ENCODE results near the gene CACNB4.

Gene CACNB4

GRCh38 chr2:151869291-151869690 is 229.6 kb downstream of the CACNB4 start:
- no peak for DNase-seq (ENCODE audit: low read depth)
- no peak overlapping the region for H3K4me3 ChIP-seq (ENCODE audit: low read depth, low read length)
- TF ChIP-seq MYC (IDR thresholded peaks at IDR 0.05; ENCODE audit: low read depth, low read length) (no peak), POLR2A (IDR thresholded peaks at IDR 0.05; ENCODE audit: extremely low read depth, insufficient read length) (no peak), MAX (IDR thresholded peaks at IDR 0.05; ENCODE audit: low read depth, low read length) (no peak), CTCF (IDR thresholded peaks at IDR 0.05; ENCODE audit: low read depth, low read length) (no peak)

- TF ChIP-seq MYC (IDR thresholded peaks at IDR 0.05; ENCODE audit: low read depth, low read length) (no peak), POLR2A (IDR thresholded peaks at IDR 0.05; ENCODE audit: extremely low read depth, insufficient read length) (no peak), CTCF (IDR thresholded peaks at IDR 0.05; ENCODE audit: low read depth, low read length) (no peak), MAX (IDR thresholded peaks at IDR 0.05; ENCODE audit: low read depth, low read length) (no peak)
- H3K4me3 ChIP-seq (ENCODE audit: low read depth, low read length) = no peak overlapping the region
- DNase-seq (ENCODE audit: low read depth) = no peak
Observed at GRCh38 chr2:151862700-151863099, 236.1 kb downstream of the CACNB4 start.

GRCh38 chr2:151861174-151861573 is 237.7 kb downstream of the CACNB4 start:
- no peak for DNase-seq (ENCODE audit: low read depth)
- no peak for TF ChIP-seq MAX (IDR thresholded peaks at IDR 0.05; ENCODE audit: low read depth, low read length)
- TF ChIP-seq MYC (IDR thresholded peaks at IDR 0.05; ENCODE audit: low read depth, low read length) = no peak
- TF ChIP-seq CTCF (IDR thresholded peaks at IDR 0.05; ENCODE audit: low read depth, low read length) = no peak
- TF ChIP-seq POLR2A (IDR thresholded peaks at IDR 0.05; ENCODE audit: extremely low read depth, insufficient read length) = no peak

GRCh38 chr2:151860613-151861146 is 238.2 kb downstream of the CACNB4 start:
- H3K4me3 ChIP-seq (ENCODE audit: low read depth, low read length) = no peak overlapping the region
- TF ChIP-seq CTCF (IDR thresholded peaks at IDR 0.05; ENCODE audit: low read depth, low read length) (no peak), MYC (IDR thresholded peaks at IDR 0.05; ENCODE audit: low read depth, low read length) (no peak), POLR2A (IDR thresholded peaks at IDR 0.05; ENCODE audit: extremely low read depth, insufficient read length) (no peak)
- no peak for DNase-seq (ENCODE audit: low read depth)

More at GRCh38 chr2:151861174-151861573, 237.7 kb downstream of the CACNB4 start:
- H3K4me3 ChIP-seq (ENCODE audit: low read depth, low read length) = no peak overlapping the region

GRCh38 chr2:151860210-151860609 is 238.6 kb downstream of the CACNB4 start:
- DNase-seq (ENCODE audit: low read depth) = no peak
- no peak overlapping the region for H3K4me3 ChIP-seq (ENCODE audit: low read depth, low read length)
- TF ChIP-seq CTCF (IDR thresholded peaks at IDR 0.05; ENCODE audit: low read depth, low read length) = no peak
- no peak for TF ChIP-seq MAX (IDR thresholded peaks at IDR 0.05; ENCODE audit: low read depth, low read length)
- no peak for TF ChIP-seq POLR2A (IDR thresholded peaks at IDR 0.05; ENCODE audit: extremely low read depth, insufficient read length)
- TF ChIP-seq MYC (IDR thresholded peaks at IDR 0.05; ENCODE audit: low read depth, low read length) = no peak

- no peak overlapping the region for H3K4me3 ChIP-seq (ENCODE audit: low read depth, low read length)
- no peak for TF ChIP-seq POLR2A (IDR thresholded peaks at IDR 0.05; ENCODE audit: extremely low read depth, insufficient read length)
- TF ChIP-seq CTCF (IDR thresholded peaks at IDR 0.05; ENCODE audit: low read depth, low read length) = no peak
- TF ChIP-seq MYC (IDR thresholded peaks at IDR 0.05; ENCODE audit: low read depth, low read length) = no peak
- TF ChIP-seq MAX (IDR thresholded peaks at IDR 0.05; ENCODE audit: low read depth, low read length) = no peak
- no peak for DNase-seq (ENCODE audit: low read depth)
Observed at GRCh38 chr2:151857650-151858049, 241.2 kb downstream of the CACNB4 start.

Measured in NB4 (cell line).